HG02973 (cell line): Measurements from ENCODE around the gene SMARCA2.
A peak's percentile ranks its signal among the peaks of the same experiment; 100 is the strongest.

ENCODE experiments used
- ATAC-seq: cut with Tn5 transposase; IDR thresholded peaks from one replicate; pipeline ENCODE4 v1.9.1; 2021; ENCODE audit warnings: moderate library complexity; ENCODE audit not compliant: unreplicated experiment

Gene SMARCA2

DNA sequence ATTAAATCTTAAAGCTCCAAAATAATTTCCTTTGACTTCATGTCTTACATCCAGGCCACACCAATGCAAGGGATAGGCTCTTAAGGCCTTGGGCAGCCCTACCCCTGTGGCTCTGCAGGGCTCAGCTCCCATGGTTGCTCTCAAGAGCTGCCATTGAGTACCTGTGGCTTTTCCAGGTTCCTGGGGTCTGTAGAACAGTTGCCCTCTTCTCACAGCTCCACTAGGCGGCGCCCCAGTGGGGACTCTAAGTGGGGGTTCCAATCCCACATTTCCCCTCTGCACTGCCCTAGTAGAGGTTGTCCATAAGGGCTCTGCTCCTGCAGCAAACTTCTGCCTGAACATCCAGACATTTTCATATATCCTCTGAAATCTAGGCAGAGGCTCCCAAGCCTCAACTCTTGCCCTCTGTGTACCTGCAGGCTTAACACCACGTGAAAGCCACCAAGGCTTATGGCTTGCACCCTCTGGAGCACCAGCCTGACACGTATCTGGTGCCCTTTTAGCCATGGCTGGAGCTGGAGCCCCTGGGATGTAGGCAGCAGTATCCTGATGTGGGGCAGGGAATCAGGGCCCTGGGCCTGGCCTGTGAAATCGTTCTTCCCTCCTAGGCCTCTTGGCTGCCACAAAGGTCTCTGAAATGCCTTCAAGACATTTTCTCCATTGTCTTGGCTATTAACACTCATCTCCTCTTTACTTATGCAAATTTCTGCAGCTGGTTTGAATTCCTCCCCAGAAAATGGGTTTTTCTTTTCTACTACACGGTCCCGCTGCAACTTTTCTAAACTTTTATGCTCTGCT is 185.1 kb downstream of the SMARCA2 start:
- no peak for ATAC-seq

DNA sequence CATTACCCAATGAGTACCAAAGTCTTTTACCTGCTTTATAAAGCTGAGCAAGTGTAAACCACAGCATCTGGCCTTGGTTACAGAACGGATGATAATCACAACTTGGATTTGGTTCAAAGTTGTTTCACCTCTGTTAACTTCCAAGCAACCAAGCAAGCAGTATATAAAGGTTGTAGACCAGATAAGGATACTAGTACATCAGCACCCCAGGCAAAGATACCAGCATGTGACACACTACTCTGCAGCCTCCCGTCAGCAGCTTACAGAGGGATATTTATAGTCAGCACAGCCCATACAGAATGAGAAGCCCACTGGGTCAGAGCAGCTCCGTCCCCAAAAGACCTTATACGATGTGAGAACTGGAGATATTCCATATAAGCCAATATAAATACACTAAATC is 193.3 kb downstream of the SMARCA2 start:
- ATAC-seq = no peak

DNA sequence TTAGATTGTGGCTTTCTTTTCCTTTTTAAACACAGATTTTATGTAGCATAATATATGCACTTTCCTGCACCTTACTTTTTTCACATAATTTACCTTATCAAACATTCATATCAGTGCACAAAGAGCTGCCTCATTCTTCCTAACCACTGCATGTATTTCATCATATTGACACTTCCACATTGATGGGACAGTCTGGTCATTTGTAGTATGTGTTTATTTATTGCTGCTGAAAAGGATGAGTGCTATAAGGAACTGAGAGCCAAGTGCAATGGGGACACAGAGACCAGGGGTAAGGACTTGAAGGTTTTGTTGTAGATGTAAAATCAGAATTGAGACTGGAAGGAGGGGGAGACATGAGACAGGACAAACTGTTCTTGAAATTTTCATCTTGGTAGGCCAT is 193.8 kb downstream of the SMARCA2 start:
- ATAC-seq = no peak

DNA sequence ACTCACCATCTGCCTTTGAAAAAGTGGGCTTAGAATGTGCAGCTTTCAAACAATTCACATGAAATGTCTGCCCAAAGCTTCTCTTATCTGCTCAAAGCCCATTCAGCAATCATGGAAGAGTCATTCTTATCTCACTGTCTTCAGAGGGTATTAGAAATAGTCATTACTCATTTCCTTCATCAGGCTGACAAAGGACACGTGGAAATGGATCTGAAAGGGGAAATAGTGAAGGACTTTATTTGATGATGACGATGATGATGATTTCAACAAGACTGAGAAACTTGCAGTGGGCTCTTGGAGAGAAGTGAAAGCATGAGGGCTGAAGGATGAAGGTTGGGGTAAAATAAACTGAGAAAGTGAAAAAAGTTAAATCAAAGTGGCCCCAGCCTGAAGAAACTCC is 194.3 kb downstream of the SMARCA2 start:
- ATAC-seq = no peak

DNA sequence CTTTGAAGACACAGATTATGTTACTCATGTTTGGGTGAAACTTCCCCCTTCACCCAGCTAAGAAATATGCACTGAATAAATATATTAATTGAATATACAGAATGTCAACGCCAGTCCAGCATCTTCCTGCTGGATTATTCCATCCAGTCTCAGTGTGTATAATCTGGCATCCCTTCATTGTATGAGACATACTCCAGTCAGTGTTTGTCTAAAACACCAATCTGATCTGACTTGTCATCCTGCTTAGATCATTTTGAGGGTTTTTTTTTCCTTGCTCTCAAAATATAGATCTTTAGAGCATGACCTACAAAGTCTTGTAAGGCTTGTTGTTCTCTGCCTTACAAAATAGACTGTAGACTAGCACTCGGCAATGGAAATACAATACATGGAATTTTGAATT is 195.1 kb downstream of the SMARCA2 start:
- ATAC-seq = no peak

DNA sequence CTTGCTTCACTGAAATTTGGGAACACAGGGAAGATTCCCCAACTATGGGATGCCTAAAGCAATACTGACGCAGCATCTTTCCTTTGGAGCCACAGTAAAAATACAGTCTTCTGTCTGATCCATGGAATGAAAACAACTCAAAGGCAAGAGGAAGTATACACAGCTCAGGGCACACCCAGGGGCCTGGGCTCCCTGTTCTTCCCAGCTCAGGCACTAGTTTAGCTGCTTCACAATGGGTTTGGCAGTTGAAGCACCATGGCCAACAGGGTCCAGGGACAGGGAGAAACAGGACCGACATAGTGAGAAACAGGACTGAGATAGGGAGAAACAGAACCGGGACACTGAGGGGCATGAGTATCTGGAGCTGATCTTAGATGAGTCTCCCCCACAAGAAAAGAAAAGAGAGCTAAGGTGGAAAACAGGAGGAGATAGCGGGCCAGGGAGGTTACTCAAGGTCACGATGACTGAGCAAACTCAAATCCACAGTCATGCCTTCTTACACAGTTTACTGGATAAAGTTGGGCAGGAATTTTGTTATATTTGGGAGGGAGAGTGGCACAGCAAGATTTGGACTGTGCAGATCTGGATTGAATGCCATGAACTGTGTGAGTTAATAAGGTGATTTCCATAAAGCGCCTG is 198.8 kb downstream of the SMARCA2 start:
- ATAC-seq = no peak

DNA sequence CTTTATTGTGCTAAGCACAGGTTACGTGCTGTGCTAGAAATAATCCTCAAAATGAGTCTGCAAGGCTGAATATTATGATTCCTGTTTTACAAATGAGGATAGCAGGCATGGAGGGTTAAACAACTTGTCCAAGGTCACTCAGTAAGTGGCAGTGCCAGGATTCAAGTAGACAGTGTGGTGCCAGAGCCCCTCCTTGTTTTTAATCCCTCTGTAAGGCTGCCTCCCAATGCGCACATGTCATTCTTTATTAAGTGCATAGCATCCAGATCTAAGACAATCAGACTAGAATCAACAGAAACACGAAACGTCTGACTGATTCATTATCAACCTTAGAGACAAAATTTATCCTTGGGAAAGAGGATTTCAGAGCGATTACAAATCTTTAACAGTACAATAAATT is 199.6 kb downstream of the SMARCA2 start:
- ATAC-seq = no peak

DNA sequence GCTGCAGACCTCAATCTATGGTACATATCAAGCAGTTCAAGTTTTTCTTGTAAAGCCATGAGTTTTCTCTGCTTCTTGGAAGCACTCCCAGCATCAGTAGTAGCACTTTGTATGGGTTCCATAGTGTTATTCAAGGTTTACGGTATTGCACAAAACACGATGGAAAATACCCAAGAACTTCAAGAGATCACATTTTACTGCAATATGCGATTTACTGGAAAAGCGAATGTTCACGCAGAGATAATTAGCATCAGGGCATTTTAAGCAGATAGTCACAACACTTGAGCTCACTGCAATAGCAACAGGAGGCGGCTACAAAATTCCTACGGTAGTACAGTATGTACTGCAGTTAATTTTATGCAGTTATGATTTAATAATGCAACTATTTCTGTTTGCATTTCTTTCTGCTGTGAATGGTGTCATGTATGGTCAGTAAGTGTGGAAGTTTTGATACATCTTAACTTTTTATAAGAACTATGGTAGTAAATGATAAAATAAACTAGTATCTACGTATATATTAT is 200.8 kb downstream of the SMARCA2 start:
- no peak for ATAC-seq

DNA sequence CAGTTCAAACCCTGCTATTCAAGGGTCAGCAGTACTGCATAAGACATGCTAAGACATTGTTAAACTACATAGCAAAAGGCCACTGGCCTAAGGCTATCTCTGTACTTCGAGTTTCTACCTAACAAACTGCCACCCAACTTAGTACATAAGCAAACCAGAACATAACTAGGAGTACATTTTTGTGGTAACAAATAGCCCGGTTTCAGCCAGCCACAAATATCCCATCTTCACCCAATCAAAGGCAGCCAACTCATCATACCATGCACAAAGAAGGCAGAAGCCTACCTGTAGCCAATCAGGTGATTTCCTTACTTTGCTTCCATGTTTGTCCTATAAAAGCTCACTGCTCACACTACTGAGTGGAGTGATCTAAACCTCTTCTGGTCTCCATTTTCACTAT is 201.4 kb downstream of the SMARCA2 start:
- no peak for ATAC-seq

DNA sequence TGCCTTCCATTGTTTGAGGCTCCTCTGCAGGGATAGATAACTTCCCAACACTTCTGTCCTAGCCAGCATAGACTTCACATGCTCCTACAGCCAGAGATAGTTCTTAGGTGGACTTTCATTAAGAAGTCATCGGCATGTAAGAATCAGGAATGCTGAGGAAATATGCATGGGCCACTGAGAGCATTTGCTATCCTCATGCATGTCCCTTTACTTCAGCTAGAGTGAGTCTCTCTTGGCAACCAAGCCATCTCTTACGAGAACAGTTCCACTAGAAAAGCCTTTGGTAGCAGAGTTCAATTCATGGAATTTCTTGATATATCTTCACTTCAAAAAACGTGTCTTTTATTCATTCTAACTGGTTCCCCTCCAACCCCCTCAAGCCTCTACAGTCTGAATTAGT is 202.4 kb downstream of the SMARCA2 start:
- no peak for ATAC-seq

DNA sequence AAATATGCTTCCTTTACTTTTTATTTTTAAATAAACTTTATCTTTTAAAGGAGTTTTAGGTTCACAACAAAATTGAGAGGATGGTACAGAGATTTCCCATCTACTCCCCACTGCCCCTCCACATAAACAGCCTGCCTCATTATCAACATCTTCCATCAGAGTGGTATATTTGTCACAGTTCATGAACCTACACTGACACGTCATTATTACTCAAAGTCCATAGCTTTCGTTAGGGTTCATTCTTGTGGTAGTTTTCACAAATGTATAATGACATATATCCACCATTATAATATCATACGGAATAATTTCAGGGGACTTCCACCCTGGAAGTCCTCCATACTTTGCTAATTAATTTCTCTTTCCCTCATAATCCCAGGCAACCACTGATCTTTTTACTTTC is 204.9 kb downstream of the SMARCA2 start:
- no peak for ATAC-seq

DNA sequence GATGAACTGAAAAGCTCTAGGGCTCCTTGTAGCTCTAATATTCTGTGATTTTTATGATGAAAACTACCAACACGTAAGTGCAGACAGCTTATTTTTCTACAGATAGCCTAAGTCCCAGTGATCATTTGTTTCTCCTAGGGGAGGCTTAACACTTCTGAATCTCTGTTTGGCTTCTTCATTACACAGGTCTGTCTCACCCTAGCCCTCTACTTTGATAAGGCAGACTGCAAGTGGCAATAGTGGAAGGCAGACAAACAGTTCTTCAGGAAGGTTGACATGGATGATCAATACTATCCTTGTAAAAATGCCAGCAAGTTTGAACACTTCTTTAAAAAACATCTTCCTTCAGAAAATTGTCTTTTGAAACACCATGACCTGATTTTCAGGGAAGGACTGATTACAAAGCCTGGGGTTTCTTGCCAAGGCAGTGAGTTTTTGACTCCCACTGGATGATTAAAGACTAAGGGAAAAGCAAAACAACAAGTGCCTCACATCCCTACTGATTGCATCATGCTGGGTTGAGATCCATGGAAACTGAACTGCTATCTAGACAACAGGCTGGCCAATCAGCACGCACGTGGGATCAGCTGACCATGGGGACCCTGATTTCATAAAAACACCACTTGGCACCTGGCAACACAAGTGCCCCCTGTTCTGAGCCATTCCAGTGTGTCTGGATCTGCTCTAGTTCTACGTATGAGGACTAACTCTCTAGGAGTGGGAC is 212.2 kb downstream of the SMARCA2 start:
- no peak for ATAC-seq

DNA sequence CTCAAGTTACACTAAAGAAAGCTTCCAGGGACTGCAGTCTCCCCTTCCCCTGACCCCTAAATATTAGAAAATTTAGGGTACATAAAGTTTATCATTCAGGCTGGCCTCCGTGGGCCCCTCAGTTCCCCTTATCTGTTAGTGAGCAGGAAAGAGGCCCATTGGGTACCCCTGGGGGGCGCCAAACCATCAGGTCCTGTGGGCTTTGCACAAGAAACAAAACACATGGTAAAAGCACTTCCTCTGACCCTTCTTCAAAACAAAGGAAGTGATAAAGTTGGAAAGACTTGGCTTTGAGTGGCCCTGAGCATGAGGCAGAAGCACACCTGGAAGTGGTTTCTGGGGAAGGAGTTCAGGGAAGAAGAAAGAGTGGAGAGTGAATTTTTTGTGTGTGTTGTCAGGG is 213.0 kb downstream of the SMARCA2 start:
- ATAC-seq = no peak

DNA sequence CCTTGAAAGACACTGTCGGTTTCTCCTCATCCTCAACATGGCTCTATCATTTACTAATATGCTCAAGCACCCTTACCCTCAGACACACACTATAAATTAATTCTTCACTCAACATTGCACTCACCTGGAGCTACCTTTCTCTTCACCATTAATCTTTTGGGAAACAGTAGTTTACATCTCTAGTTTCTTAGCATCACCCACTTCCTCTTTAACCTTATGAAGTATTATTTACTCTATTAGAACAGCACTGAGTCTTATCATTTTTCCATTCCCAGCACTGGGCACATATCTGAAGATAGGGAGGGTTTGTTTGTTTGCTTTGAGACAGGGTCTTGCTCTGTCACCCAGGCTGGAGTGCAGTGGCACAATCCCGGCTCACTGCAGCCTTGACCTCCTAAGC is 213.5 kb downstream of the SMARCA2 start:
- ATAC-seq = no peak

DNA sequence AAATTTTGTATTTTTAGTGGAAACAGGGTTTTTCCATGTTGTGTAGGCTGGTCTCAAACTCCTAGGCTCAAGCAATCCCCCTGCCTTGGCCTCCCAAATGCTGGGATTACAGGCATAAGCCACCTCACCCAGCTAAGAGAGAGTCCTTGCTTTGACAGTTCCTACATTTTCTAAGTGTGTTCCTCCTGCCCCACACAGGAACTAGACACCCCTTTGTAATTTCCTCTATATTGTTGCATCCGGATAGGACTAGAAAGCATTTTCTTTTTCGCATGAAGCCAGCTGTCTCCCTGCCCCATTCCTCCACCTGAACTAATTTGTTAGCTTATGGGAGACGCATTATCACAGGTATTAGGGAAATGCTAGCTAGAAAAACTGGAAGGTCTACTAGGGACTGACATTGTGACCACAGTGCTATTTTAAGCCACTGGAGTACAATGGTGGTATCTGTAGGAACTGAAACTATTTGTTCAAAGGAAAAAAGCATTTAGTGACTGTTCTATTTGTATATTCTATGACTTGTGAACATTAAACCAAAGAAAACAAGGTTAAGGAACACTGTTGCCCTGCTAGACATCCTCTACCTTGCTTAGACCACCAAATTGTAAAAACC is 214.1 kb downstream of the SMARCA2 start:
- ATAC-seq = peak; percentile 79

DNA sequence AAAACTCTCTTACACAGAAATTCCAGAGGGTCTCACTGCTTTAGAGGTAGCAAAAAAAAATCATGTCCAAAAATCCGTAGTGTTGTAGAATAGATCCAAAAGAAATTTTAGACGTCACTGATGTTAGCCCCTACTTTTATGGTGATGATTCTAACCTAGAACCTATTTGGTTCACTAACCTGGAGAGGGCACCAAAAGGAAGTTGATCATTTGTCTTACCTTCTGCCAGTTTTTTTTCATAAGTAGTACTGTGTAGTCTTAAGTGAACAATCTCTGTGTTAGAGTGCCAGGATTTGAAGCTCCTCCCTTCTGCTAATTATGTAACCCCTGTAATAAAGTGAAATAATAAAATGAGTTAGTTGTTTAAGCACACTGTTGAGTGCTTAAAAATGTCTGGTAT is 215.2 kb downstream of the SMARCA2 start:
- ATAC-seq = no peak

DNA sequence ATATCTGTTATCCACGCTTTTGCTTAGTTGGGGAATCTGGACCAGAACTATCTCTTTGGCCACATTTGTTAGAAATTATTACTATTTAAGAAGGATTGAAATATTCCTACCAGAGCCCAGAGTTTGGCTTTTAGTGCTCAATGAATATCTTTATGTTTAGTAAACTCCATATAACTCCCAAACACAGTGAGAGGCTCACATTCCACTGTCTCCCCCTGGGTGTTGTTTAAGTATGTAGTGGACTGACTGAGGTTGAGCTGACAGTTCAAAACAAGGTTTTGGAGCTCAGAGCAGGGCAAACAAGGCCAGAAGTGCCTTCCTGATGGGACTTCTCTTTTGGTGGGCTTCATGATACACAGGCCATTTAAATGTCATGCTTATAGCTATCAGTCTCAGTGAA is 216.0 kb downstream of the SMARCA2 start:
- ATAC-seq = no peak

DNA sequence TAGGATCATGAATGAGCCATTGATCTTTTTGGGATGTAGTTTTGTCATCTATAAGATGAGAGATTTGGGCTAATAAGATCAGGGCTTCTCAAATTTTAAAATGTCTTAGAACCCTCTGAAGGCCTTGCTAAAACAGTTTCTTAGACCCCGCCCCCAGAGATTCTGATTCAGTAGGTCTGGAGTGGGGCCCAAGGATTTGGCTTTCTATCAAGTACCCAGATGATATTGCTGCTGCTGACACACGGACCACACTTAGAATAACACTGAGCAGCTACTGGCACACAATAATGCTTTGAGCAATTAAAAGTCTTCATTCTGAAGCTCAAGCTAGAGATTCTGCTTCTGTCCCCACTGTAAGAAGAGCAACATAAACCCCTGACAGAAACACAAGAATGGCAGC is 216.7 kb downstream of the SMARCA2 start:
- ATAC-seq = no peak

DNA sequence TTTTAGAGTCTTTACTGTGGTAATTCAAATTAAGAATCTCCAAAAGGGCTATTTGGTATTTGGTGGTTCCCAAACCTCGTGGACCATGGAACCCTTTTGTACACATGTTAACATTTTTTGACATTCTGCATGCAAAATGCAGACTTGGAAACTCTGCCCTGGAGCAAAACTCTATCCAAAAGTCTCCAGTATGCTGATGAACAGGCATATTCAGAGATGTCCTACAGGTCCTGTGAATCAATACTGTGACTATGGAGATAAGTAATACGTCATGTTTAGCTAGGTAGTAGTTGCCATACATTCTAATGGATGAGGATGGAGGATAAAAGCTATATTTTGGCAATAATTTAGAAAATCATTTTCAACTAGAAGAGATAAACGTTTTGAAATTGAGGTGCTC is 218.1 kb downstream of the SMARCA2 start:
- ATAC-seq = no peak

DNA sequence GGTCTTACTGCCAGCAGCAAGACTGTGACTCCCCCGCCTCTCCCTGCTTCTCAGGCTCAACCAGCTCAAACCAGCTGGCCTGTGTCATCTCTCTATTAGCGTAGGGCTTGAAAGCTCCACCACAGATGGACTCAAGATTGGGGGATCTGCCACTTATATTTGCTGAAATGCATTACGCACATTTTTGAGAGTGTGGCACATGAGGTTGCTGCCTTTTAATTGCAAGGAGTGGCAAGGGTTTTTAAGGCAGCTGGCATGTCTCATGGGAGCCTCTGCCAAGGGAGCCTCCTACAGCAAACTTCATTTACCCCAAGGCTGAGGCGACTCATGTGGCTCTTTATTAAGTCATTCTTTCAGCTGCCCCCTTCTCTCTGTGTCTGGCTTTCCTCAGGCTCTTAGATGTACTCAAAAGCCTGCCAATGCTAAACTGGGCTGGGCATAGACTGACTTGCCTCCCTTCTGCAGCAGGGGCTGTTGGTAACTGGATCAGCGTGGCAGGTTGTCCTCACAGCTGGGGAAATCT is 219.3 kb downstream of the SMARCA2 start:
- no peak for ATAC-seq

DNA sequence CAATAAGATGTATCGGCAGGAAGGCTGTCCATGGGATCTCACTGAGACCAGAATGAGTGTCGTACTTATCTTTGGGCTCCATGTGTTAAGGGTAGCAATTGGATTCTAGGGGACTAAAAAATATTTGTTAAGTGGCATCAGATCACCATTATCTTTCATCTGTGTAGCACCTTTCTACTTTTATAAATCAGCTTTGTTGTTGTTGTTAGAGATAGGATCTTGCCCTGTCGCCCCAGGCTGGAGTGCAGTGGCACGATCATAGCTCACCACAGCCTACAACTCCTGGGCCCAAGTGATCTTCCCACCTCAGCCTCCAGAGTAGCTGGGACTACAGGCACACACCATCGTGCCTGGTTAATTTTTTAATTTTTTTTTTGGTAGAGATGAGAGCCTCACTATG is 220.5 kb downstream of the SMARCA2 start:
- no peak for ATAC-seq
